Measurements from ENCODE around the gene RNF151. TPM values are rescaled to one million over a fixed set of nuclear protein-coding genes. Genes with fewer than 3 reads are reported as not detected.

RNF151 gene
- total and polyA plus RNA-seq, 2 donors from 2014 or later: not detected

GRCh38 chr16:1976951-1977874 lies 10.6 kb downstream of the RNF151 start:
- intact Hi-C loops (cut with DNase I): no loop called here
- H3K36me3 ChIP-seq (ENCODE audit: control insufficient read depth in 2 of 3, insufficient read depth in 3 of 3, low read length in 3 of 3): peaks cover 0 to 21% (median 13%) of the 10 kb centered on the region in 3 donors
- peaks cover 25% of the 10 kb centered on the region for H3K27me3 ChIP-seq (ENCODE audit: control insufficient read depth, insufficient read depth, low read length)
- H3K4me1 ChIP-seq (ENCODE audit: control insufficient read depth in 2 of 3, insufficient read depth in 2 of 3, low read depth in 1 of 3, low read length in 3 of 3): peaks cover 0 to 10% (median 4%) of the 10 kb centered on the region in 3 donors
- H3K4me3 ChIP-seq (ENCODE audit: low read length in 3 of 3): no peak overlapping the region
- H3K27ac ChIP-seq (ENCODE audit: low read depth in 2 of 2, low read length in 2 of 2): no peak overlapping the region
- peak in 1 of 5 donors; percentile 61 for DNase-seq
- no peak for TF ChIP-seq CTCF (IDR thresholded peaks at IDR 0.05; ENCODE audit: borderline replicate concordance, extremely low read depth, insufficient read depth)
- H3K9me3 ChIP-seq (ENCODE audit: control insufficient read depth in 2 of 3, insufficient read depth in 1 of 3, low read length in 3 of 3): no peaks in the 10 kb centered on the region
- no peak overlapping the region for H3K9ac ChIP-seq (ENCODE audit: low read length in 3 of 3)
- FAIRE-seq: no peak

- DNase-seq: no peak
- Histone ChIP-seq H3K27ac (ENCODE audit: low read depth in 2 of 2, low read length in 2 of 2) (no peak overlapping the region), H3K36me3 (ENCODE audit: control insufficient read depth in 2 of 3, insufficient read depth in 3 of 3, low read length in 3 of 3) (peaks cover 0 to 21% (median 13%) of the 10 kb centered on the region in 3 donors), H3K9me3 (ENCODE audit: control insufficient read depth in 2 of 3, insufficient read depth in 1 of 3, low read length in 3 of 3) (no peaks in the 10 kb centered on the region), H3K9ac (ENCODE audit: low read length in 3 of 3) (no peak overlapping the region), H3K4me3 (ENCODE audit: low read length in 3 of 3) (no peak overlapping the region), H3K27me3 (ENCODE audit: control insufficient read depth, insufficient read depth, low read length) (peaks cover 30% of the 10 kb centered on the region), H3K4me1 (ENCODE audit: control insufficient read depth in 2 of 3, insufficient read depth in 2 of 3, low read depth in 1 of 3, low read length in 3 of 3) (peaks cover 0 to 3% (median under 1%) of the 10 kb centered on the region in 3 donors)
- intact Hi-C loops (cut with DNase I): no loop called here
- no peak for TF ChIP-seq CTCF (IDR thresholded peaks at IDR 0.05; ENCODE audit: borderline replicate concordance, extremely low read depth, insufficient read depth)
- no peak for FAIRE-seq
Observed at GRCh38 chr16:1977875-1978268, 11.2 kb downstream of the RNF151 start.

- Histone ChIP-seq H3K4me1 (ENCODE audit: control insufficient read depth in 2 of 3, insufficient read depth in 2 of 3, low read depth in 1 of 3, low read length in 3 of 3) (peaks cover 0 to 9% (median 0%) of the 10 kb centered on the region in 3 donors), H3K36me3 (ENCODE audit: control insufficient read depth in 2 of 3, insufficient read depth in 3 of 3, low read length in 3 of 3) (peaks cover 0 to 21% (median 13%) of the 10 kb centered on the region in 3 donors), H3K4me3 (ENCODE audit: low read length in 3 of 3) (no peak overlapping the region), H3K27me3 (ENCODE audit: control insufficient read depth, insufficient read depth, low read length) (peaks cover 34% of the 10 kb centered on the region), H3K9me3 (ENCODE audit: control insufficient read depth in 2 of 3, insufficient read depth in 1 of 3, low read length in 3 of 3) (no peaks in the 10 kb centered on the region), H3K9ac (ENCODE audit: low read length in 3 of 3) (no peak overlapping the region), H3K27ac (ENCODE audit: low read depth in 2 of 2, low read length in 2 of 2) (no peak overlapping the region)
- no peak for TF ChIP-seq CTCF (IDR thresholded peaks at IDR 0.05; ENCODE audit: borderline replicate concordance, extremely low read depth, insufficient read depth)
- intact Hi-C loops (cut with DNase I): no loop called here
- FAIRE-seq (no peak), DNase-seq (no peak)
Observed at GRCh38 chr16:1978476-1979120, 11.9 kb downstream of the RNF151 start.
